Activated CD4-positive, alpha-beta T cell treated with anti-CD3 and anti-CD28 coated beads, Interleukin-2, amount 50 U/mL, for 24 hours (primary cell): ENCODE data around the gene PIK3R2.

ENCODE experiments used
- DNase-seq, 2 donors: peaks; one replicate each; pipeline ENCODE4 v3.0.0-alpha.2; 2020; ENCODE audit warnings: low read depth in 1 of 2, low spot score in 1 of 2

Gene PIK3R2

DNA sequence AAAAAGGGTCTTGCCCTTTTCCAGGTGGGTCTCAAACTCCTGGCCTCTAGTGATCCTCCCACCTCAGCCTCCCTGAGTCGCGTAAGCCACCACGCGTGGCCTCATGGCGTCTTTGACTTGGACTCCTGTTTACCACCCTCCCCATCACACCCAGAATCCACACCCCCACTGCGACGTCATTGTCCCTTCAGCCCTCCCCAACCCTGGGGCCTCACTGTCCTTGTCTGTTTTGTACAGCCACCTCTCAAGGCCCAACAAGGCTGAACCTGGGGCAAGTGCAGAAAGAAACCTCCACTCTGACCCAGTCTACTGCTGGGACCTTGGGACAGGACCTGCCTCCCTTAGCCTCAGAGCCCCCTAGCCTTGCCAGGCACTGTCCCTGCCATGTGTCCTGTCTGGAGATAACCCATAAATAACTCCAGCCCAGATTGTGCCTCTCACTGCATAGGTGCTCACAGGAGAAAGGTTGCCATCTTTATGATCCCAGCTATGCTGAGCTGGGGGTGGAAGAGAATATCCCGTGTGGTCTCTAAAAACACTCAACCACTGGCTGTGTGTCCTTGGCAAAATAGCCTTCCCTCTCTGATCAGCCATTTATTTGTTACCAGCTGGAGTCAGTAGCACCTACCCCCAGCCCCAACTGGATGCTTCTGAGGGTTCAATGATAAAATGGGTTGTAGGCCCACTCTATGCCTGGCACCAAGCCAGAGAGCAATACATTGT, 18.8 kb downstream of the PIK3R2 start:
- no peak for DNase-seq

GRCh38 chr19:18172331-18173053, 19.5 kb downstream of the PIK3R2 start:
- no peak for DNase-seq

DNA sequence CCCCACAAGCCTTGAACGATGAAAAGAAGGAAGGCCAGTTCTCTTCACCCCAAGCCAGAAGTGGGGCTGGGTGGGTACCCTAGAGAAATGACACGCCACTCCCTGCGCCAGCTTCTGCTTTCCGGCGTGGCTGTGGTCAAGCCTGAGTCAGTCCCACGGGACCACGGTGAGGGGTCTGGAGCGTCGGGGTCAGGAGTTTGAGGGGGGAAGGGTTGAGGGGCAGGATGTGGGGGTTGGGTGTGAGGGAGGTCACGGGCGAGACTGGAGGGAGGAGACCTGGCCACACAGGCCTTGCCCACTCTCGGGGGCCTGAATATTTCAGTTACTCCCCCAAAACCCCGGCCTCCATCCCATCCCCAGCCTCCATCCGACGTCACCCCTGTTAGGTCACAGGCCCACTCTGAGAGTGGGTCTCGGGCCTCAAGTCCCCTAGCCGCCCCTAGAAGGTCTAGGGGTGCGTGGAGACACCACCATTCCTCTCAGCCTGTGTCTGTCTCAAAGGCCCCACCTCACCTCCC, 20.1 kb downstream of the PIK3R2 start:
- DNase-seq, result no peak

- no peak for DNase-seq
Measured at GRCh38 chr19:18173572-18174288, 20.8 kb downstream of the PIK3R2 start, which contains the start of gene IFI30. Gene IFI30 (plus strand): TSS chr19:18173813. CDS start chr19:18173842, 29 bp downstream.

DNA sequence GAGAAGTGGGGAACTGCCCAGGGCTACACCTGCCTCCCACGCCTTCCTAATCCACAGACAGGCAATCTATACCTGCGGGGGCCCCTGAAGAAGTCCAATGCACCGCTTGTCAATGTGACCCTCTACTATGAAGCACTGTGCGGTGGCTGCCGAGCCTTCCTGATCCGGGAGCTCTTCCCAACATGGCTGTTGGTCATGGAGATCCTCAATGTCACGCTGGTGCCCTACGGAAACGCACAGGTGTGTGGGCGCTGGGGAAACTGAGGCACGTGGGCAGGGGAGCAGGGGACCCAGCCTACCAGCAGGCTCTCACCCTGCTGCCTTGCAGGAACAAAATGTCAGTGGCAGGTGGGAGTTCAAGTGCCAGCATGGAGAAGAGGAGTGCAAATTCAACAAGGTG, 22.0 kb downstream of the PIK3R2 start:
- DNase-seq, result no peak

GRCh38 chr19:18176367-18177310, 23.7 kb downstream of the PIK3R2 start:
- DNase-seq, result no peak

GRCh38 chr19:18179957-18180356, 27.0 kb downstream of the PIK3R2 start:
- DNase-seq, result no peak

- no peak for DNase-seq
Measured at GRCh38 chr19:18183529-18183928, 30.6 kb downstream of the PIK3R2 start.

- DNase-seq, result no peak
Measured at GRCh38 chr19:18185538-18185937, 32.6 kb downstream of the PIK3R2 start.

GRCh38 chr19:18190278-18190677, 37.3 kb downstream of the PIK3R2 start:
- no peak for DNase-seq

GRCh38 chr19:18191640-18192062, 38.7 kb downstream of the PIK3R2 start:
- DNase-seq, result no peak

DNA sequence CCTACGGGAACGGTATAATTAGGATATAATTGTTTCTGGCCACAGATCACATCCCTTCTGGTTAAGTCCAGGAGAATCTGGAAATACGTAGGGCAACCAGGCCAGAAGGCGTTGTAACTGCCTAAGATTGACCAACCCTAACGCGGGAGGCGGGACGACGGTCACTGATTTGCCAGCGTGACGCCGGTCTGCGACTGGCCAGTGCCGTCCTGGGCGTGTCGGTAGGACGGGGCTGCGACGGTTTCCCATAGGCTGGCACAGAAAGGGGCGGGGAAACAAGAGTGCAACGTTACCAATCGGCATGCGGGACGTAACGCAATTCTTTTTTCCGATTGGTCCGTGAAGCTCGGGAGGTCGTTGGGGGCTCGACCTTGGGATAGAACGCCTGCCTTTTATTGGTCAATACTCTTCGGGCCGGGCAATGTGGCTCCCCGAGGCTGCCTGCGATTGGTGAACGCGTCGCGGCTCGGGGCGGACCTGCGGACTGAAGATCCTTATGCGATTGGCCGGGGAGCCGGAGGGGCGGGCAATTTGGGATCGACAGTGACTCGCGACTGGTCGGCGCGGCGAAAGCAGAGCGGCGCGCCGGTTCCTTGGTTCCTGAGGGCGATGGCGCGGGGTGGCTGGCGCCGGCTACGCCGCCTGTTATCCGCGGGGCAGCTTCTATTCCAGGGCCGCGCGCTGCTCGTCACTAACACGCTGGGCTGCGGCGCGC, 39.9 kb downstream of the PIK3R2 start, which contains the start of gene MPV17L2:
Gene MPV17L2 (plus strand): TSS at position 546 of the 715 bp plus-strand sequence. CDS start 64 bp downstream, at position 610.
- peak; percentile 86 to 99 for DNase-seq

GRCh38 chr19:18193388-18194180, 40.6 kb downstream of the PIK3R2 start:
- DNase-seq, result no peak

DNA sequence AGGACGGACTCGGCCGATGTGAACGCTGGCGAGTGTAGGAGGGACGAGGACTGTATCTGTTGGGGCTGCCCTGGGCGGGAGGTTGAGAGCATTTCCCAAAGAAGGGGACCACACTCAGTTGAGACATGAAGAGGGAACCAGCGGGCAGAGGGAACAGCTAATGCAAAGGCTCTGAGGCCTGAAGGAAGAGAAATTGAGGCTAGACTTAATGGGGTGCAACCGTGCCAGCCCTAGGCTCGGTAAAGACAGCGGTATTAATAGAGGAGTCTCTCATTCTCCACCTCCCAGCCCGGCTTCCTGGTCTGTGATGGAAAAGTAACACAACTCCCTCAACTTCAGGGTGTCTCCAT, 41.2 kb downstream of the PIK3R2 start:
- DNase-seq, result no peak

DNA sequence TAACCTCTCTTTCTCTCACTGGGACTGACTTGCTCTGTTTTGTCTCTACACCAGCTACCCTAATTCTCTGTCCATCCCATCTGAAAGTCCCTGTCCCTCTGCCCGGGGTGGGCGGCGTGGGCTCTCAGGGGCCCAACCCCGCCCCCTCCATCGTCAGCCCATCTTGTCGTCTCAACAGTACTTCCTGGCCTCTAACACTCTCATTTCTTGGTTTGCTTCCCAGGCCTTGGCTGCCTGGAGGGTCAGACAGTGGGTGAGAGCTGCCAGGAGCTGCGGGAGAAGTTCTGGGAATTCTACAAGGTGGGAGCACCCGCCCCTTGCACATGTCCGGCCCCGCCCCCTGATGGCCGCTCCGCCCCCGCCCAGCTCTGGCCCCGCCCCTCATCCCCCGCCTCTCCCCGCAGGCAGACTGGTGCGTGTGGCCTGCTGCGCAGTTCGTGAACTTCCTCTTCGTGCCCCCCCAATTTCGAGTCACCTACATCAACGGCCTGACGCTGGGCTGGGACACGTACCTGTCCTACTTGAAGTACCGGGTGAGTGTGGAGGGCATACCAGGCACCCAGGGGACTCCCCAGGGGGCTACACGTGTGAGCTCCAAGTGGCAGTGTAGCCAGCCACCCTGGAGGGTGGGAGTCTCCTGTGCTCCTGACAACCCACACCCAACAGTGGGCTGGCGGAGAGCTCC, 41.7 kb downstream of the PIK3R2 start:
- DNase-seq, result no peak

DNA sequence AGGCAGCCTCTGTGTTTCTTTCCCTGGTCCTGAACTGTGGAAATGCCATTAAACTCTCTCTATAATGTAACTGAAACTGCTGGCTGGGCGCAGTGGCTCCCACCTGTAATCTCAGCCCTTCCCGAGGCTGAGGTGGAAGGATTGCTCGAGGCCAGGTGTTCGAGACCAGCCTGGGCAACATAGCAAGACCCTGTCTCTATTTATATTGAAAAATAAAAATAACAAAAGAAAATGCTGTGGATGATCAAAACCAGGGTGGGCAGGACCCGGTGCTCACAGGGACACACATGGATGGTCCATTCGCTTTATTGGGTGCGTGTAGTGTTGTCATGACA, 43.5 kb downstream of the PIK3R2 start:
- no peak for DNase-seq

DNA sequence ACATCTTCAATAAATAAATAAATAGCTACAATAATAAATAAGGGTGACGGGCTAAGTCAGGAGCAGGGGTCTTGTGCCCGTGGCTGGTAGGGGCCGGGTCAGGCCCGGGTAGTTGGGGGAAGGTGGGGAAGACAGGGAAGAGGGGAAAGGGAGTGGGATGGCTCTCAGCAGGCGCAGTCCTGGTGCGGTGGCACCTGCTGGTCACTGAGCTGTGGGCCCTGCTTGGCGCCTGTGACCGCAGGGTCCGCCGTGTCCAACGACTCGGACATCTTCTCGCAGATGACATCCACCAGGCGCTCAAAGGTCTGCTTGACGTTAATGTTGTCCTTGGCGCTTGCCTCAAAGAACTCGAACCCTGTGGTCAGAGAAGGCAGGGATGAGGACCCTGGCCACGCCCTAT, 44.3 kb downstream of the PIK3R2 start:
- DNase-seq, result no peak

DNA sequence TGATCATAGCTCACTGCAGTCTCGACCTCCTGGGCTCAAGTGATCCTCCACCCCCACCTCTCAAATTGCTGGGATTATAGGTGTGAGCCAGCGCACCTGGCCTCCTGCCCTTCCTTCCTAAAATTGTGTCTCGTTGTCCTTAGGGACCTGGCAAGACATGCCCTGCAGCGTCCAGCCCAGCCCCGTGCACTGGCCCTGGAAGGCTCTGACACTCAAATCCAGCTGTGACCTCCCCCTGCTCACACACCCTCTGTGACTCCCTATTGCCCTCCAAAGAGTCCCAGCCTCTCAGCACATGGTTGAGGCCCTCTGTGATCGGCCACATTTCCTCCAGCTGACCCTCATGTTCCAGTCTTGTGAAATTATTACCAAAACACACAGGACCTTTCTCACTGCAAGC, 45.0 kb downstream of the PIK3R2 start:
- DNase-seq, result no peak

DNA sequence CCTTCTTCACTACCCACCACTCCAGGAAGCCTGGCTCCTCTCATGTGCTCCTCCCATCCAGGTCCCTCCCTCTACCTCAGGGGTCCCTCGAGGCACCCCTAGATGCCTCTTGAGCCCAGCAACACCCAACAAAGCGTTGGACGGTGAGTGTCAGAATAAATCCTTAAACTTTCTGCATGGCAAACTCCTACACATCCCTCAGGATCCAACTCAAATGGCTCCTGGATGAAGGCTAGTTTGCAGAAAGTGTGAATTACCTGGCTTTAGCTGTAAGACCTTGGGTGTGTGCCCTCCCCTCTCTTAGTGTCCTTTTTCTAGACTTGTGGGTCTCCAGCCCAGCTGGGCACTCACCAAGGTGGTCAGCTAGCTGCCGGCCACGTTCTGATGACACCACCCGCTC, 45.4 kb downstream of the PIK3R2 start:
- DNase-seq, result no peak
